NOMO-1 (cell line): ENCODE results near the gene SAMD13.

Experiments used
- DNase-seq, 2 experiments: peaks; one replicate each; lab custom pipeline; 2025; ENCODE audit not compliant: unreplicated experiment in 2 of 2; lab: John Stamatoyannopoulos, UW

Gene SAMD13

GRCh38 chr1:84330125-84330984 is 28.8 kb downstream of the SAMD13 start:
- no peak for DNase-seq

- no peak for DNase-seq
These were observed 38.0 kb downstream of the SAMD13 start for GRCh38 chr1:84339503-84339902.

DNA sequence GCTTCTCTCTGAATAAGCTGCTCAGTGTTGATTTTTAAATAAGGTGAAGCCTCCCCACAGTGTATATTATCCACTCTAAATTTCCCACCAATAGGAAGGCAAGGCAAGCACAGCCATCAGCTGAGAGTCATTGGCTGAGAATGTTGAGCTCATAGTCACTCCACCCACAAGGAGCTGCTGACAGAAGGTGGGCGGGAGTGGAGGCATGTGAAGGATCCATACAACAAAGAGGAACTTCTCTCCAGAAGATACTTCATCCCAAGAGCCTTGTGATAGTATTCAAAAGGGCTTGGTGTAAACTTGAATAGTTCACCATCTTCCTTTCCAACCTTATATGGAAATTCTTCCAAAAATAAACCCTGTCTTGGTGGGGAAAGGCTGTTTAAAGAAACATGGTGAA is 42.8 kb downstream of the SAMD13 start:
- DNase-seq: no peak

DNA sequence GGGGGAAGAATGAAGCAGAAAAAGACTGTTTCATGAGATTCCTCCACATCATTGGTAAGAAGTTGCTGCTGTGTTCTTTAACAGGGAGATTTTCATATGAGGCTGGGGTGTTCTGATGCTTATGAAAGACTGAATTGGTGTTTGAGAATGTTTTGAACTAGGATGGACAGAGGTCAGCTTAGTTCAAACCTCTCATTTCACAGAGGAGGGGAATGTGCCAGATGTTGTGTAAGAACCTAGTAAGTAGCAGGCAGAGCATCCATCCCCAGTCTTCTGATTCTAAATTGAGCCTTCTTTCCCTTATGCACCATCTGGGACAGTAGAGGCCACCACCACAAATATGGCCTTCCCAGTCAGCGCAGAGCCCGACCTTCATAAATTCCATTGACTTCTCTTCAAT is 43.7 kb downstream of the SAMD13 start:
- DNase-seq: no peak

DNA sequence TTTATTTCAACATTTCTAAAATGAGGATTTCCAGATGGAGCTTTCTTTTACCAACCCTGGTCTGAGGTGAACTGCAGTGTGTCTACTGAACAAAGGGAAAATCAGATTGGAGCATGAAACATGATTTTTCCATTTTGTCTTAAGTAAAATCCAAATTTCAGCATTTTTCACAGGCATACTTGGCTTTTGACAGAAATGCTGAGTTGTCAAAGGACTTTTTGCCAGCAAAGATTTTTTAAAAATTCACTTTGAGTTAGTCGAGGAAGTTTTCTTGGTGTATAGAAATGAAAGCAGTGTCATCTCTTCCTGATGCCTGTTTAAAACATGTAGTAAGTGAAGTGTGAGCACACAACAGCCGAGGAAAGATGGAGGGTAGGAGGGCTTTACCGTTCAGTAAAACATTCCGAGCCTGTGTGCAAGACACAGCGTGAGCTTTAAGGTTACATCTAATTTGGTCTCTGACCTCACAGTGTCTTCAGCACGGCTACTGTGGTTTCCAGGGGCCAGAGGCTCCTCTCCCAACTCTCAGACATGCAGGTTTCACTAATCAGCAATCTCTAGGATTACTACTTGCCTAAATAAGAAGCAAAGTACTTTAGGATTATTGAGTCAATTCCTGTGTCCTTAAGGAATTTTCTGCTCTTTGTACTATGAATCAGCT is 45.9 kb downstream of the SAMD13 start:
- no peak for DNase-seq

DNA sequence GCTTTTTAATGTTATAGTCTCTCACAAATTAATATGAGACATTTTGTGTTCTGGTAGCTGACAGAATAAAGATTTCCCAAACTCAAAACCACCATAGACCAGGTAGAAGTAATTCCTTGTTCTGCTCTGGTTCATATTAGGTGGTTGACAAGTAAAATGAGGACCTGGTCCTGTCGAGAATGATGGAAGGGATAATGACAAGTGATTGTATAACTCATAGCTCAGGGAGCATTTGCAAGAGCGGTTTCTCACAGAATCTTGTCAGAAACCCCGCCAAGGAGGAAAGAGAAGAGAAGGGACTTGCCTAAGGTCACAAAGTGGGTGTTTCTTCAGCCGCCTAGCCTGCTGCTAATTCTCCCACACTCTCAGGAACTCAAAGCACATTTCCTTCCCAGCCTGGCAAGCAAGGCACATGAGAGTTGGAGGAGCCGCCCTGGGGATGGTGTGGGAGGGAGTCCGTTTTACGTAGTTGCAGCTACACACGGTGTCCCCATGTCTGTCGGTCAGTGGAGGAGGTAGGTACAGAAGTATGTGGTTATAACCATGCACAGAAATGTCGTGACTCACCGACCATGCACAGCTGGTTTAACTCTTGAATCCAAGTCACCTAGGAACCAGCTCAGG is 46.5 kb downstream of the SAMD13 start:
- DNase-seq: no peak

- DNase-seq: no peak
These were observed 47.3 kb downstream of the SAMD13 start for GRCh38 chr1:84348759-84349158.

- no peak for DNase-seq
These were observed 48.6 kb downstream of the SAMD13 start for GRCh38 chr1:84350104-84350503.

GRCh38 chr1:84350550-84350949 is 49.0 kb downstream of the SAMD13 start:
- DNase-seq: no peak

DNA sequence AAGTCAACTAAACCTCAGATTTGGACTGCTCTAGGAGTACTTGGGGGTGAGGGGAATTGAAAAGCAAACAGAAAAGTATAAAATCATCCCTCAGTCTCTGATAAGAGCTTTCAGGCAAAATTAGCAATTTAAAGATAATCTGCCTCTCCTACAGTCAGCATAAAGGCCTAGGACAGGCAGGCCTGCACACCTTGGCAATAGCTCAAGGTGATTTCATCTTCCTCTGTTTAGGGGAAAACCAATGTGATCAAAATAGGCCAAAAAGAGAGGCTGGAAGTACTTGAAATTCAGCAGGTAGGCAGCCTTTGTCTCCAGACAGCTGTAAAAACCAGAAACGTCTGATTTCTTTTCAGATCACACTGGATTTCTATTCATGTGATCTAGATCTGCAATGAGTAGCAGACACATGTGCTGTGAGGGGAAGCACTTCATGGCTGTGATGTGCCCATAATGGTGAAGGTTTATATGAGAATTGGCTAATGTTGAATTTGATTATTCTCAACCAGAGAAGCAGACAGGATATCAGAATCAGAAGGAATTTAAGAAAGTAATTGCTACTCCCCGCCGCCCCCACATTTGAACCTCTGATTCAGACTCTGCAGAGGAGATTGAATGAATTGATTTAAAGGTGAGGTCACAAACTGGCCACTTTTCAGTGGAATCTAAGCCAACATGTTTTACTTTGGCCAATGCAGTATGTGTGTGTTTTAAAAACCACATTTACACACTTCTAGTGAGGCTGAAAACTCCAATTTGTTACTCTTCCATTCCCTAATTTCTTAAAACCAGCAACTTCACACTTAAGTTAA is 51.0 kb downstream of the SAMD13 start:
- DNase-seq: no peak

DNA sequence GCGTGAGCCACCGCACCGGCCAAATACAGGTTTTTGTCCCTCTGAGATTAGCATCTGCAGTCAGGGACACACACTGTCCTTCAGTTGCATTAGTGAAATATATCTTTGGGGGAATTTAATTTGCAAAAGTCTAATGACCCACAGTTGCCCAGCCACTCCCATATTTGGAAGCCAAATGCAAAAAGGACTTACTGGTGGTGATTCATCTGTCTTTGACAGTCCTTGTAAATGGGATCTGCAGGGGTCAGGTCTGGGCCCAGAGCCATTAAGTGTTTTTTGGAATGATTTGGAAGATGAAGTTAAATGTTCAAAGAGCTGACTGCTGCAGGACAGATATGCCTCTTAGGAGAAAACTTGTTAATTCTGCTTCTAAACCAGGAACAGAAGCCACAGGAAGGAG is 52.2 kb downstream of the SAMD13 start:
- no peak for DNase-seq

GRCh38 chr1:84355556-84355955 is 54.0 kb downstream of the SAMD13 start:
- no peak for DNase-seq

- DNase-seq: no peak
These were observed 55.4 kb downstream of the SAMD13 start for GRCh38 chr1:84356881-84357280.

- DNase-seq: no peak
These were observed 57.2 kb downstream of the SAMD13 start for GRCh38 chr1:84358695-84359094.

DNA sequence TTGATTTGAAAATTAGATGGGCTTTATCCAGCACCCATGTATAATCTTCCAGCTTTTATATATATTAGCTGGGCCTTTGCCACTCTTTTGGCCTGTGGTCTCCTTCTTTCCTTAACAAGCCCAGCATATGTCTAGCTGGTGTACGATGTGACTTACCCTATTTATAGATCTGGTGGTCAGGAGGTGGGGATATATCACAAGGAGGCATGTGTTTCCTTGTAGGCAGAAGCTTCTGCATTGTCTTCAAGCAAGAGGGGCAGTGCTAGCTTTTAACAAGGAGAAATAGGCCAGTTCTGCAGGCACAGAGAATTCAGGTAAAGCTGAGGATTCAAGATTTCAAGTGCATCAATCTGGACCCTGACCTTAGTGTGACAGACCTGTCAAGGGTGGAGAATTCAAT is 58.8 kb downstream of the SAMD13 start:
- no peak for DNase-seq

- no peak for DNase-seq
These were observed 60.3 kb downstream of the SAMD13 start for GRCh38 chr1:84361796-84362195.

DNA sequence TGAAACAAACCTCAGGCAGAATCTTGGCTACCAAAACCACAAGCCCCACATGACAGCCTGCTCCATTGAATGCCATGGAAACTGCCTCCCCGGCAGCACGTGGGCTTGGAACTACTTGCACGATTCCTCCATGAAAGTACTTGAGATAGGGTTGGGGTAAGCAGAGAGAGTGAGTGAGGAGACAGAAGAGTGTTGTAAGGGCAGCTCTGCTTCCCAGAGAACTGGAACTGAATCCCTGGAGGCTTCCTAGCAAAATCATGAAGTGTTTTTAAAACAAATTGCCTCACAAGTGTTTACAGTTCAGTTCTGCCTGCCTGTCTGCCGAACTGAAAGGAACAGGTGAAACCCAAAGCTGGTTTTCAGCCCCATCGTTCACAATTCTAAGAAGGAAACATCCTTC is 61.5 kb downstream of the SAMD13 start:
- no peak for DNase-seq

DNA sequence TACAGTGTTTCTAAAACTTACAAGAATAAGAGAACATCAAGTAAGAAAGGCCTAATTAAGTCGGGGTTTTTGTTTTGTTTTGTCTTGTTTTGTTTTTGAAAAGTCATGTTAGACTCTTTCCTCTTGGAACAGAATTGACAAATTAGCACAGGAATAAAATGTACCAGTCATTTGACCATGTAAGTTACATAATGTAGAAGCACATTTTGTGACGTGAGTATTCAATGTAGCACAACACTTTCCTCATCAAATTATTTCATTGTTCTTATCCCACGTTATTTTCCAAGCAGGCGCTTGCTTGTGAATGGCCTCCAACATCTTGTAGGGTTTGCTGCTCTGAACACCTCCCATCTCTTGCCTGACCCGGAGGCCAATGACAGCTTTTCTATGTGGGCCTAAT is 62.1 kb downstream of the SAMD13 start:
- no peak for DNase-seq

GRCh38 chr1:84365225-84366221 is 64.0 kb downstream of the SAMD13 start:
- DNase-seq: peak in 1 of 2 experiments; percentile 36

GRCh38 chr1:84366786-84367185 is 65.3 kb downstream of the SAMD13 start:
- DNase-seq: no peak
